ACHN (cell line): Measurements from ENCODE around the gene TMEM263.

ENCODE experiments used
- DNase-seq: peaks from one replicate; pipeline ENCODE4 v3.0.0-alpha.2; 2015
- in situ Hi-C: cut with HindIII; loops from 2 replicates; pipeline ENCODE4 v1.10.0; 2017; ENCODE audit warnings: low sequenced_read_pairs, low pct_ligation_motif_present, low pct_unique_long_range_greater_than_20kb

The TMEM263 gene

GRCh38 chr12:107019546-107019945 is 63.8 kb downstream of the TMEM263 start:
- DNase-seq = no peak
- in situ Hi-C loops = no loop called here
